HepG2 (cell line): Measurements from ENCODE around the gene EIF4E1B. TPM values are rescaled to one million over a fixed set of nuclear protein-coding genes. Genes with fewer than 3 reads are reported as not detected.

Experiments used
- FOXO4 ChIP-seq: sonication (generic); formaldehyde crosslinking; conservative IDR thresholded peaks from 2 replicates; pipeline ENCODE4 v1.8.1; 2023; ENCODE audit warnings: missing genetic modification reagents
- HNF1A ChIP-seq, 2 experiments: sonication (generic) in 1 of 2; formaldehyde crosslinking in 1 of 2; IDR thresholded peaks; 2 replicates each; pipeline versions ENCODE4 v1.4.0 to v1.6.1; 2016 to 2020; ENCODE audit warnings: borderline replicate concordance in 1 of 2, low read depth in 1 of 2, mild to moderate bottlenecking in 1 of 2, missing genetic modification reagents in 1 of 2
- HNF1B ChIP-seq: sonication (generic); formaldehyde crosslinking; IDR thresholded peaks from 2 replicates; pipeline ENCODE4 v1.5.1; 2020; ENCODE audit warnings: mild to moderate bottlenecking, moderate library complexity, missing genetic modification reagents
- HNF4A ChIP-seq: sonication (generic); formaldehyde crosslinking; IDR thresholded peaks from 2 replicates; pipeline ENCODE4 v1.4.0; 2020; ENCODE audit warnings: missing genetic modification reagents
- KDM6A ChIP-seq: IDR thresholded peaks from 2 replicates; pipeline ENCODE4 v1.6.1; 2016; ENCODE audit warnings: low read depth
- MAZ ChIP-seq, 2 experiments: sonication (generic) in 1 of 2; formaldehyde crosslinking in 1 of 2; IDR thresholded peaks; 2 replicates each; pipeline versions ENCODE4 v1.5.0 to v1.6.1; 2012 to 2020; ENCODE audit warnings: low read depth in 2 of 2, mild to moderate bottlenecking in 2 of 2, borderline replicate concordance in 1 of 2, improper control_type of control experiment in 1 of 2, low read length in 1 of 2, missing genetic modification reagents in 1 of 2, moderate library complexity in 1 of 2
- RAD51 ChIP-seq: fragments of 450-650 bp; IDR thresholded peaks from 2 replicates; pipeline ENCODE4 v1.6.1; 2016; ENCODE audit warnings: borderline replicate concordance
- ZBTB25 ChIP-seq: IDR thresholded peaks from 2 replicates; pipeline ENCODE4 v1.6.1; 2018; ENCODE audit warnings: missing genetic modification reagents
- ZBTB38 ChIP-seq: sonication (generic); formaldehyde crosslinking; IDR thresholded peaks from 2 replicates; pipeline ENCODE4 v1.5.1; 2020; ENCODE audit warnings: mild to moderate bottlenecking, missing genetic modification reagents
- ZBTB7B ChIP-seq: sonication (generic); formaldehyde crosslinking; IDR thresholded peaks from 2 replicates; pipeline ENCODE4 v1.4.0; 2020; ENCODE audit warnings: missing genetic modification reagents
- ZFX ChIP-seq: sonication (generic); formaldehyde crosslinking; IDR thresholded peaks from 2 replicates; pipeline ENCODE4 v1.4.0; 2020; ENCODE audit warnings: mild to moderate bottlenecking, low read depth, missing genetic modification reagents, moderate library complexity
- ZNF232 ChIP-seq: sonication (generic); formaldehyde crosslinking; IDR thresholded peaks from 2 replicates; pipeline ENCODE4 v1.4.0; 2020; ENCODE audit warnings: missing genetic modification reagents, borderline replicate concordance
- ZNF441 ChIP-seq: sonication (generic); formaldehyde crosslinking; IDR thresholded peaks from 2 replicates; pipeline ENCODE4 v1.7.0; 2021; ENCODE audit warnings: missing genetic modification reagents, borderline replicate concordance
- ZNF598 ChIP-seq: sonication (generic); formaldehyde crosslinking; IDR thresholded peaks from 2 replicates; pipeline ENCODE4 v1.5.1; 2020; ENCODE audit warnings: mild to moderate bottlenecking, missing genetic modification reagents, borderline replicate concordance
- ZNF772 ChIP-seq: sonication (generic); formaldehyde crosslinking; IDR thresholded peaks from 2 replicates; pipeline ENCODE4 v1.5.0; 2020; ENCODE audit warnings: mild to moderate bottlenecking, missing genetic modification reagents
- ZNF775 ChIP-seq: sonication (generic); formaldehyde crosslinking; IDR thresholded peaks from 2 replicates; pipeline ENCODE4 v1.4.0; 2020; ENCODE audit warnings: missing genetic modification reagents, mild to moderate bottlenecking, moderate library complexity, borderline replicate concordance
- polyA plus RNA-seq, 8 experiments: library from polyadenylated mRNA; depleted of rRNA in 3 of 8; stranded (reverse) in 7 of 8; unstranded in 1 of 8; fragments of >200 nt; fragmentation: Illumina TruSeq in 4 of 8; extraction: Trizol in 4 of 8; gene quantifications; 2 replicates each; pipeline versions ENCODE4 v1.2.1 to v1.2.3, GENCODE V29; 2011 to 2016; ENCODE audit warnings: low read depth in 4 of 8, missing spikeins in 1 of 8, mixed read lengths in 1 of 8; ENCODE audit not compliant: insufficient read depth in 1 of 8
- total RNA-seq, 5 experiments: library from RNA; depleted of rRNA; stranded (reverse); fragments of >200 nt; fragmentation: Illumina TruSeq; extraction: Trizol; gene quantifications; 2 replicates each; pipeline ENCODE4 v1.2.3, GENCODE V29; 2016; ENCODE audit warnings: low read depth in 1 of 5

The EIF4E1B gene
- total and polyA plus RNA-seq, 2 of the 13 experiments (the other 11 are each of a cell fraction or from before 2014, with no cell fraction given): not detected

- TF ChIP-seq ZNF772 (CRISPR knock-in tag) (no peak), ZNF232 (CRISPR knock-in tag) (0 out of 2 replicates have a peak, but pooled peaks have one; percentile 30), ZBTB25 (no peak), ZBTB7B (CRISPR knock-in tag) (0 out of 2 replicates have a peak, but pooled peaks have one; percentile 31), ZNF441 (0 out of 2 replicates have a peak, but pooled peaks have one; percentile 27), ZNF775 (CRISPR knock-in tag) (no peak), MAZ (IDR thresholded peaks at IDR 0.05; ENCODE audit: borderline replicate concordance, low read depth, low read length) (no peak), MAZ (CRISPR knock-in tag; IDR thresholded peaks at IDR 0.05; ENCODE audit: low read depth) (peak; percentile 56; the same call in 1 of the 2 replicates), ZFX (CRISPR knock-in tag) (peak; percentile 69), HNF1A (IDR thresholded peaks at IDR 0.05; ENCODE audit: low read depth) (peak; percentile 69), HNF1A (CRISPR knock-in tag; IDR thresholded peaks at IDR 0.05; ENCODE audit: borderline replicate concordance) (0 out of 2 replicates have a peak, but pooled peaks have one; percentile 9), HNF1B (CRISPR knock-in tag) (peak; percentile 58; the same call in 1 of the 2 replicates), HNF4A (CRISPR knock-in tag) (peak; percentile 88), ZNF598 (CRISPR knock-in tag) (no peak), RAD51 (no peak), ZBTB38 (CRISPR knock-in tag) (no peak; the same call in 1 of the 2 replicates), KDM6A (CRISPR knock-in tag) (0 out of 2 replicates have a peak, but pooled peaks have one; percentile 29), FOXO4 (CRISPR knock-in tag) (no peak)
Observed at GRCh38 chr5:176677209-176677939, 46.9 kb downstream of the EIF4E1B start (continued).
